HCT116 (cell line): ENCODE results near the gene PRM1. TPM values are rescaled to one million over a fixed set of nuclear protein-coding genes. Genes with fewer than 3 reads are reported as not detected.

Experiments used
- ATAC-seq: fragments of 200-7000 bp; cut with Tn5 transposase; 2 replicates; pipeline ENCODE4 v1.9.1; 2020; ENCODE audit warnings: mild to moderate bottlenecking, moderate library complexity
- BruUV-seq: library from RNA; stranded (reverse); fragments of 400-500 nt; replicated peaks from 2 replicates; lab custom pipeline; 2021; lab: Mats Ljungman, UMichigan
- CTCF ChIA-PET: fragments of 300-600 bp; sonication (Branson Sonifier 250); formaldehyde crosslinking; loops from one replicate; lab custom pipeline; 2021; ENCODE audit warnings: antibody characterized with exemption; lab: Charles Lee
- POLR2A ChIA-PET: fragments of 300-600, 350-600 bp; sonication (Branson Sonifier 250); formaldehyde crosslinking; loops from one replicate; lab custom pipeline; 2021; ENCODE audit warnings: antibody characterized with exemption; lab: Charles Lee
- RAD21 ChIA-PET, 2 experiments: fragments of 300-600 bp; sonication (Branson Sonifier 250); formaldehyde crosslinking; loops; one replicate each; lab custom pipeline; 2023; ENCODE audit warnings: low total read pairs in 2 of 2; ENCODE audit not compliant: uncharacterized antibody in 2 of 2, unreplicated experiment in 2 of 2, low non-redundant PET in 1 of 2; lab: Charles Lee
- DNase-seq: peaks from one replicate; pipeline ENCODE4 v3.0.0-alpha.2; 2010; ENCODE audit warnings: low read depth, low spot score
- H2AFZ ChIP-seq: fragments of 200-600 bp; shearing (Covaris generic), sonication (generic); 2 replicates; pipeline ENCODE4 v1.6.1; 2017; ENCODE audit warnings: low read depth, mixed run types, mixed read lengths, antibody characterized with exemption, low read length; ENCODE audit not compliant: poor library complexity, severe bottlenecking
- H3K27ac ChIP-seq: 2 replicates; pipeline ENCODE4 v1.5.1; 2012; ENCODE audit warnings: low read depth, low read length
- H3K27me3 ChIP-seq: fragments of 200-600 bp; sonication (generic); 2 replicates; pipeline ENCODE4 v1.6.1; 2016; ENCODE audit warnings: mixed run types, low read length, mixed read lengths; ENCODE audit not compliant: insufficient read depth
- H3K36me3 ChIP-seq, 2 experiments: fragments of 200-500 bp in 1 of 2; fragments of 200-600 bp in 1 of 2; sonication (Bioruptor generic) in 1 of 2; sonication (generic) in 1 of 2; 2 replicates each; pipeline versions ENCODE4 v1.5.1 to v1.6.1; 2014 to 2016; ENCODE audit warnings: low read length in 2 of 2, inconsistent platforms in 1 of 2, mixed read lengths in 1 of 2, mixed run types in 1 of 2; ENCODE audit not compliant: insufficient read depth in 2 of 2, control insufficient read depth in 1 of 2
- H3K4me1 ChIP-seq, 2 experiments: fragments of 200-600 bp in 1 of 2; sonication (generic) in 1 of 2; 2 replicates each; pipeline versions ENCODE4 v1.5.1 to v1.6.1; 2012 to 2017; ENCODE audit warnings: low read length in 2 of 2, inconsistent platforms in 1 of 2, mild to moderate bottlenecking in 1 of 2, mixed read lengths in 1 of 2, mixed run types in 1 of 2, moderate library complexity in 1 of 2; ENCODE audit not compliant: insufficient read depth in 2 of 2, control insufficient read depth in 1 of 2
- H3K4me2 ChIP-seq: fragments of 200-600 bp; sonication (generic); 2 replicates; pipeline ENCODE4 v1.6.1; 2017; ENCODE audit warnings: mixed run types, low read length, mixed read lengths
- H3K4me3 ChIP-seq, 2 experiments: fragments of 200-600 bp in 1 of 2; sonication (generic) in 1 of 2; replicated peaks in 1 of 2; 2 replicates each; pipeline ENCODE4 v1.5.1; 2011 to 2016; ENCODE audit warnings: low read length in 2 of 2, control low read depth in 1 of 2, low read depth in 1 of 2, mild to moderate bottlenecking in 1 of 2, mixed read lengths in 1 of 2, mixed run types in 1 of 2
- H3K79me2 ChIP-seq: fragments of 200-600 bp; sonication (generic); 2 replicates; pipeline ENCODE4 v1.6.1; 2017; ENCODE audit warnings: mild to moderate bottlenecking, mixed run types, low read length, moderate library complexity, mixed read lengths; ENCODE audit not compliant: insufficient read depth
- H3K9ac ChIP-seq: fragments of 200-600 bp; sonication (generic); 2 replicates; pipeline ENCODE4 v1.6.1; 2016; ENCODE audit warnings: low read length, mixed read lengths
- H3K9me2 ChIP-seq: fragments of 200-600 bp; sonication (generic), shearing (Covaris generic); 2 replicates; pipeline ENCODE4 v1.6.1; 2017; ENCODE audit warnings: mixed run types, mild to moderate bottlenecking, moderate library complexity; ENCODE audit not compliant: insufficient read depth
- H3K9me3 ChIP-seq, 2 experiments: fragments of 200-500 bp in 1 of 2; fragments of 200-600 bp in 1 of 2; sonication (Bioruptor generic) in 1 of 2; sonication (generic) in 1 of 2; 2 replicates each; pipeline ENCODE4 v1.6.1; 2014 to 2017; ENCODE audit warnings: low read length in 2 of 2, mixed read lengths in 2 of 2, inconsistent platforms in 1 of 2, low read depth in 1 of 2, mild to moderate bottlenecking in 1 of 2, mixed run types in 1 of 2, moderate library complexity in 1 of 2; ENCODE audit not compliant: control insufficient read depth in 1 of 2, insufficient read depth in 1 of 2
- H4K20me1 ChIP-seq: fragments of 200-600 bp; sonication (generic), shearing (Covaris generic); 2 replicates; pipeline ENCODE4 v1.6.1; 2017; ENCODE audit warnings: mixed run types, mild to moderate bottlenecking, moderate library complexity; ENCODE audit not compliant: insufficient read depth
- CTCF ChIP-seq, 3 experiments: fragments of 200-600 bp in 1 of 3; sonication (generic) in 1 of 3; IDR thresholded peaks in 2 of 3; conservative IDR thresholded peaks in 1 of 3; 2 replicates each; pipeline ENCODE4 v1.5.1; 2012 to 2017; ENCODE audit warnings: low read depth in 2 of 3, low read length in 2 of 3, antibody characterized with exemption in 1 of 3, borderline replicate concordance in 1 of 3, control low read depth in 1 of 3, mild to moderate bottlenecking in 1 of 3, mixed read lengths in 1 of 3, mixed run types in 1 of 3, moderate library complexity in 1 of 3; ENCODE audit not compliant: insufficient read depth in 1 of 3
- EGR1 ChIP-seq: IDR thresholded peaks from 2 replicates; pipeline ENCODE4 v1.6.1; 2012; ENCODE audit warnings: low read depth
- ELF1 ChIP-seq: IDR thresholded peaks from 2 replicates; pipeline ENCODE4 v1.6.1; 2012; ENCODE audit warnings: low read depth, borderline replicate concordance
- EZH2 ChIP-seq: fragments of 200-600 bp; sonication (generic); IDR thresholded peaks from 2 replicates; pipeline ENCODE4 v1.6.1; 2017; ENCODE audit warnings: antibody characterized with exemption, mixed run types
- SP1 ChIP-seq: IDR thresholded peaks from 2 replicates; pipeline ENCODE4 v1.6.1; 2012; ENCODE audit warnings: low read depth
- SRF ChIP-seq: IDR thresholded peaks from 2 replicates; pipeline ENCODE4 v1.6.1; 2012; ENCODE audit warnings: low read depth
- intact Hi-C: fragments of 100-400 bp; cut with micrococcal nuclease; formaldehyde crosslinking; loops from 2 replicates; pipeline ENCODE4 v1.10.0; 2022
- total RNA-seq: library from RNA; stranded (reverse); gene quantifications from one replicate; pipeline ENCODE4 v1.2.1, GENCODE V29; 2021; ENCODE audit not compliant: unreplicated experiment
- TF ChIP-seq, protein P1 (sequence below): IDR thresholded peaks from 2 replicates; pipeline ENCODE4 v1.6.1; 2012

The PRM1 gene
- total RNA-seq, 1 experiment from 2014 or later, result not detected

DNA sequence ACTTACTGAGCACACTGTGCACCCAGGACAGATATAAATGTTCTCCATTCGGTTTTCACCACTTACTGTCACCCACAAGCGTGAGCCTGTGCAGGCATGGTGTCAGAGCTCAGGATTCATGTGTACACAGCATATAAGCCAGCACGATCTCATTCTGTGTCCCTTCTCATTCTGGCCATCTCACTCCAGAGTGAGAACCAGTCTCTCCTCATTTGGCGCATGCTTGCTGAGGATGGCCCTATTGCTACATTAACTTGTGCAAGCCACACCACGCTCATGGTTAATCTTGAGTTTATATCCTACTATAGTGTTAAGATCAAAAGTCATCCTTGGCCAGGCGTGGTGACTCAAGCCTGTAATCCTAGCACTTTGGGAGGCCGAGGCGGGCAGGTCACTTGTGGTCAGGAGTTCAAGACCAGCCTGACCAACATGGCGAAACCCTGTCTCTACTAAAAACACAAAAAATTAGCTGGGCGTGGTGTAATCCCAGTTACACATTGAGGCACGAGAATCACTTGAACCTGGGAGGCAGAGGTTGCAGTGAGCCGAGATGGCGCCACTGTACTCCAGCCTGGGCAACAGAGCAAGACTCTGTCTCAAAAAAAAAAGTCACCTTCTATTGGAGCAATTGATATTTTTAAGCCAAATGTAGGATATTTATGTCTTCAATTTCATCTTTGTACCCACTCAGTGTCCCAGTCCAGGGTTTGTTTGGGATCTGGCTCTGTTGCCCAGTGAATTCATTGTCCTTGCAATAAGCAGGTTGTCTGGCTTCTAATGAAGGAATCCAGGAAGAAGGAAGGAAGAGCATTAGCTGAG is 46.0 kb downstream of the PRM1 start:
- Histone ChIP-seq H3K4me1 (peaks cover under 1 to 16% of the 10 kb centered on the region in 2 experiments; a peak in 2 of 4 replicates), H2AFZ (no peak overlapping the region), H3K4me2 (no peak overlapping the region), H3K36me3 (no peaks in the 10 kb centered on the region), H3K79me2 (no peaks in the 10 kb centered on the region), H4K20me1 (no peaks in the 10 kb centered on the region), H3K9me2 (no peaks in the 10 kb centered on the region), H3K27ac (no peak overlapping the region), H3K4me3 (no peak overlapping the region), H3K9me3 (no peaks in the 10 kb centered on the region), H3K27me3 (no peaks in the 10 kb centered on the region), H3K9ac (no peak overlapping the region)
- TF ChIP-seq EGR1, result no peak
- no peak for TF ChIP-seq SP1
- TF ChIP-seq SRF, result no peak
- TF ChIP-seq CTCF (IDR thresholded peaks at IDR 0.05 in 2 of 3, conservative IDR thresholded peaks at IDR 0.05 in 1 of 3; ENCODE audit: borderline replicate concordance in 1 of 3, insufficient read depth in 1 of 3, low read depth in 2 of 3, low read length in 2 of 3), result no peak
- TF ChIP-seq, protein P1, sequence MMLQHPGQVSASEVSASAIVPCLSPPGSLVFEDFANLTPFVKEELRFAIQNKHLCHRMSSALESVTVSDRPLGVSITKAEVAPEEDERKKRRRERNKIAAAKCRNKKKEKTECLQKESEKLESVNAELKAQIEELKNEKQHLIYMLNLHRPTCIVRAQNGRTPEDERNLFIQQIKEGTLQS, result no peak
- no peak for TF ChIP-seq EZH2
- TF ChIP-seq ELF1, result no peak
- POLR2A ChIA-PET, result no interaction called here
- ATAC-seq (no peak), DNase-seq (no peak)
- RAD21 ChIA-PET, result interaction anchor here in 1 of 2 experiments (0.7 kb wide), 1 partner anchor 49 kb away, joined by 3 read pairs; no protein-coding TSS in a partner anchor
- intact Hi-C loops, result no loop called here
- CTCF ChIA-PET, result no interaction called here
- no TSS peak for BruUV-seq
